HEK293T (cell line): ENCODE data around the gene HOXA5.

Experiments
- CTCF ChIA-PET: fragments of 350-600 bp; formaldehyde crosslinking; extraction: SDS; loops from one replicate; lab custom pipeline; 2021; ENCODE audit warnings: antibody characterized with exemption, inconsistent platforms; lab: Yijun Ruan, JAX
- POLR2A ChIA-PET: fragments of 350-600 bp; formaldehyde crosslinking; extraction: SDS; loops from one replicate; lab custom pipeline; 2020; ENCODE audit warnings: antibody characterized with exemption, inconsistent platforms; lab: Yijun Ruan, JAX
- DNase-seq: peaks from one replicate; pipeline ENCODE4 v3.0.0; 2012; ENCODE audit warnings: mixed read lengths; ENCODE audit errors: extremely low spot score
- ARNT ChIP-seq: fragments of 450-650 bp; IDR thresholded peaks from 2 replicates; pipeline ENCODE4 v1.6.1; 2017; ENCODE audit warnings: mild to moderate bottlenecking
- BHLHE40 ChIP-seq: fragments of 450-650 bp; IDR thresholded peaks from 2 replicates; pipeline ENCODE4 v1.6.1; 2016; ENCODE audit warnings: mild to moderate bottlenecking, moderate library complexity, borderline replicate concordance
- CTBP1 ChIP-seq: fragments of 450-650 bp; IDR thresholded peaks from 2 replicates; pipeline ENCODE4 v1.6.1; 2016; ENCODE audit warnings: borderline replicate concordance
- ELF4 ChIP-seq: fragments of 450-650 bp; IDR thresholded peaks from 2 replicates; pipeline ENCODE4 v1.6.1; 2017; ENCODE audit warnings: antibody characterized with exemption
- FOXA1 ChIP-seq: fragments of 450-650 bp; IDR thresholded peaks from 2 replicates; pipeline ENCODE4 v1.6.1; 2016; ENCODE audit warnings: mild to moderate bottlenecking
- FOXK2 ChIP-seq: fragments of 450-650 bp; IDR thresholded peaks from 2 replicates; pipeline ENCODE4 v1.6.1; 2016; ENCODE audit warnings: mild to moderate bottlenecking
- FOXM1 ChIP-seq: fragments of 450-650 bp; IDR thresholded peaks from 2 replicates; pipeline ENCODE4 v1.6.1; 2017; ENCODE audit warnings: mild to moderate bottlenecking, borderline replicate concordance
- HDGF ChIP-seq: fragments of 450-650 bp; IDR thresholded peaks from 2 replicates; pipeline ENCODE4 v1.6.1; 2017; ENCODE audit warnings: antibody characterized with exemption, borderline replicate concordance
- L3MBTL2 ChIP-seq: fragments of 450-650 bp; conservative IDR thresholded peaks from 2 replicates; pipeline ENCODE4 v1.6.1; 2016; ENCODE audit warnings: mild to moderate bottlenecking
- LEF1 ChIP-seq: fragments of 450-650 bp; IDR thresholded peaks from 2 replicates; pipeline ENCODE4 v1.6.1; 2017; ENCODE audit warnings: mild to moderate bottlenecking, borderline replicate concordance
- NFRKB ChIP-seq: fragments of 450-650 bp; IDR thresholded peaks from 2 replicates; pipeline ENCODE4 v1.6.1; 2016; ENCODE audit warnings: mild to moderate bottlenecking, moderate library complexity
- SP1 ChIP-seq: fragments of 450-650 bp; IDR thresholded peaks from 2 replicates; pipeline ENCODE4 v1.6.1; 2017
- SUZ12 ChIP-seq: fragments of 450-650 bp; IDR thresholded peaks from 2 replicates; pipeline ENCODE4 v1.6.1; 2016; ENCODE audit warnings: mild to moderate bottlenecking
- TARDBP ChIP-seq: fragments of 450-650 bp; IDR thresholded peaks from 2 replicates; pipeline ENCODE4 v1.6.1; 2016
- ZNF384 ChIP-seq: fragments of 450-650 bp; IDR thresholded peaks from 2 replicates; pipeline ENCODE4 v1.6.1; 2016
- TF ChIP-seq, protein P1 (sequence below): fragments of 450-650 bp; IDR thresholded peaks from 2 replicates; pipeline ENCODE4 v1.6.1; 2016

Gene HOXA5

DNA sequence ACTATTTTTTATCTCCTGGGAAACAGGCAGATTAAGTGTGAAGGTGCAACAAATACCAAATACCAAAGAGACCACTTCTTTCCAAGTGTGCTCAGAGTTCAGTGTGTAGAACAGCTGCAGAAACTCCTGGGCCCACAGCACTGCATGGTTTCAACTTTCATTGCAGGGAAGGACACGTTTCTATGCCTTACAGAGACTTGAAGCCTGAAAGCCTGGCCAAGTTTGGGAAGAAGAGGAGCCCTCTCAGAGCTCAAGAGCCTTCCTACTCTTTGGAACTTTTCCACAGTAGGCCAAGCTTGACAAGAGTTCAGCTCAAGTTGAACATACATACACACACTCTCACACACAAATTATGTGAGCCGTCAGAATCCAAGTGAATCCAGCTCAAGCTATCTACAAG is 15.4 kb downstream of the HOXA5 start:
- ChIA-PET CTCF (interaction anchor here (1.3 kb wide), 1 partner anchor 33 kb away, joined by 5 read pairs; no protein-coding TSS in a partner anchor), POLR2A (interaction anchor here (0.8 to 5.3 kb wide), 3 partner anchors 11 to 25 kb away, joined by 3 to 103 read pairs (median 3); partner anchors contain the start of gene HOXA3)
- TF ChIP-seq NFRKB (no peak), ELF4 (no peak), L3MBTL2 (no peak), LEF1 (no peak), ZNF384 (no peak)
- no peak for DNase-seq

DNA sequence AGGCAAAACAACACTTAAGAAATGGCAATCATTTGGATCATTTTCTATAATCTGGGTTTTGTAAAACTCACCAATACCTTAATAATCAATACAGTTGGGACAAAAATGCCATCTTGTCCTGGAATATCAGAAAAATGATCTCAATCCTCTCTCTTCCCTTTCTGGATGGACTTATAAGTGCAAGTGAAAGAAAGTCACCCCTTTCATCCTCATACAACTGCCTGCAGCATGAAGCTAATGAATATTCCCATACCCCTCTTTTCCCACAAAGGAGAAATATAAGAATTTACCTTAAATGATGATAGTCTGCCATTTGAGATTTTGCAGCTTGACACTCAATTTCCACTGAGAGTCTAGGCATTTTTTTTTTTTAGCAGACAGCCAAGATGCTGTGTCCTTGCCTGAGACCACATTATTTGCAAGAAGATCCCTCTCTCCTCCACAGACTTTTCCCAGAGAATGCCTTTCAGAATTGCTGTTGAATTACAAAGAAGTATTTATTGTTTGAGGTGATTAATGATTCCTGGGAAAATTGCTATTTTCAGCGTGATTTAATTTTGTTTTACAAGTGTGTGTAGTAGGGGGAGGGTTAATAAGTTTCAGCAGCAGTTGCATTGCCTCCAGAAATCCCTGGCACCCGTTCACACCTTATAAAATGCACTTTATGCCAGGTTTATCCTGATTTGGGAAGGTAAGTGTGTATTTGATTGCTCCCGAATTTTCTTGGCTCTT is 16.7 kb downstream of the HOXA5 start:
- POLR2A ChIA-PET = interaction anchor here (0.8 to 1.0 kb wide), 3 partner anchors 11 to 13 kb away, joined by 3 to 4 read pairs (median 3); no protein-coding TSS in a partner anchor
- CTCF ChIA-PET = no interaction called here
- no peak for DNase-seq
- no peak for TF ChIP-seq FOXA1
- TF ChIP-seq ZNF384 = no peak; the same call in 1 of the 2 replicates
- TF ChIP-seq, protein P1, sequence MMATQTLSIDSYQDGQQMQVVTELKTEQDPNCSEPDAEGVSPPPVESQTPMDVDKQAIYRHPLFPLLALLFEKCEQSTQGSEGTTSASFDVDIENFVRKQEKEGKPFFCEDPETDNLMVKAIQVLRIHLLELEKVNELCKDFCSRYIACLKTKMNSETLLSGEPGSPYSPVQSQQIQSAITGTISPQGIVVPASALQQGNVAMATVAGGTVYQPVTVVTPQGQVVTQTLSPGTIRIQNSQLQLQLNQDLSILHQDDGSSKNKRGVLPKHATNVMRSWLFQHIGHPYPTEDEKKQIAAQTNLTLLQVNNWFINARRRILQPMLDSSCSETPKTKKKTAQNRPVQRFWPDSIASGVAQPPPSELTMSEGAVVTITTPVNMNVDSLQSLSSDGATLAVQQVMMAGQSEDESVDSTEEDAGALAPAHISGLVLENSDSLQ = no peak
- no peak for TF ChIP-seq TARDBP
- no peak for TF ChIP-seq SP1
- no peak for TF ChIP-seq ARNT
- TF ChIP-seq HDGF = no peak
- no peak for TF ChIP-seq FOXK2
- TF ChIP-seq CTBP1 = no peak
- TF ChIP-seq NFRKB = no peak
- no peak for TF ChIP-seq BHLHE40
- no peak for TF ChIP-seq L3MBTL2
- no peak for TF ChIP-seq FOXM1
- no peak for TF ChIP-seq LEF1
- TF ChIP-seq ELF4 = no peak
- no peak for TF ChIP-seq SUZ12

DNA sequence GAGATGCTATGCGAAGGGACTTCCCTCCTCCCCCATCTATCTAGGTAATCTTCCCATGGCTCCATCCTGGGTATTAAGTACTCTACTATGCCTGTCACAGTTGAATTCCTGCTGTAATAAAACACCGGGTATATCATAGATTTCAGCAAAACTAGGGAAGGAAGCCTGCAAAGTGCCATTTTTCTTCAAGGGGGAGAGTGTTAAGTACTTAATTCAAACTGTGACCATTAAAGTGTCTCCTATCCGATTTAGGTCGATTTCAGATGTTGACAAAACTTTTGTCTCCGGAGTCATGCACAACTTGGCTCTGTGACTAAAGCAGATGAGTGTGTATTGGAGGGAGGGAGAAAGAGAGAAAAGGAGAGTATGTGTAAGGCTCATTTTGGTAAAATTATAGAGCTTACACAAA is 17.5 kb downstream of the HOXA5 start:
- ChIA-PET POLR2A (interaction anchor here (0.8 to 1.0 kb wide), 2 partner anchors 11 to 13 kb away, joined by 3 to 4 read pairs; no protein-coding TSS in a partner anchor), CTCF (no interaction called here)
- TF ChIP-seq, protein P1 = peak; percentile 72
- TF ChIP-seq ELF4 = no peak
- no peak for TF ChIP-seq BHLHE40
- no peak for DNase-seq

DNA sequence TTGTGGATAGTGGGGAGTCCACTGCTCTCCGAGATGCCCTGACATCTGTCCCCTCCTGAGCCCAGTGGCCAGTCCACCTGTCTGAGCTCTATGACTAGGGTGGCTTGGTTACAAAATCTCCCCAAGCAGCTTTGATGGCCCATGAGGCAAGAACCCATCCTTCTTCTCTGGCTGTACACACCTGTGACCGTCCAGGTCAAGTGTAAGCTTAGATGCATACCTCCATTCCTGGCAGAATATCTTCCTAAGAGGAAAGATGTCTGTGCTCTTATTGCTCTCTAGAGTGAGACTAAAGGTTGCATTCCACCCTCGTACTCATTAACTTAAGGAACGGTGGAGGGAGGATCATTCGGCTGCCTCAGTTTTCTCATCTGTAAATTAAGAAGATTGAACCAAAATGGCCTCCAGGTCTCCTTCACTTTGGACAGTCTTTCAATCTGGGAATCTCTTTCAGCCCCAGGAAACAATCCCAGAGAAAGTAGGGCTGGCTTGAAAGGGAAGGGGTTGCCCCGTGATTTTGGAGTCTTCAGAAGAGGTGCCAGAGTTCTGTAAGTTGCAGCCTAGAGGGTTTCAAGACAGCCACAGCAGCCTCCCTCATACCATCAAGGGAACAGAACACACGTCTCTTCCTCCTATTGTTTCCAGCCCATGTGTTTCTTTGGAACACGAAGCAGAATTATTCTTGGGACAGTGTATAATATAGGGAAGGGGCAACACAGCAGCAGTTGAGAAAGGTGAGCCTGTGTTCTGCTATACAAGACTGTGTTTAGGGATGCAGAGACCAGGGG is 18.4 kb downstream of the HOXA5 start:
- CTCF ChIA-PET = no interaction called here

DNA sequence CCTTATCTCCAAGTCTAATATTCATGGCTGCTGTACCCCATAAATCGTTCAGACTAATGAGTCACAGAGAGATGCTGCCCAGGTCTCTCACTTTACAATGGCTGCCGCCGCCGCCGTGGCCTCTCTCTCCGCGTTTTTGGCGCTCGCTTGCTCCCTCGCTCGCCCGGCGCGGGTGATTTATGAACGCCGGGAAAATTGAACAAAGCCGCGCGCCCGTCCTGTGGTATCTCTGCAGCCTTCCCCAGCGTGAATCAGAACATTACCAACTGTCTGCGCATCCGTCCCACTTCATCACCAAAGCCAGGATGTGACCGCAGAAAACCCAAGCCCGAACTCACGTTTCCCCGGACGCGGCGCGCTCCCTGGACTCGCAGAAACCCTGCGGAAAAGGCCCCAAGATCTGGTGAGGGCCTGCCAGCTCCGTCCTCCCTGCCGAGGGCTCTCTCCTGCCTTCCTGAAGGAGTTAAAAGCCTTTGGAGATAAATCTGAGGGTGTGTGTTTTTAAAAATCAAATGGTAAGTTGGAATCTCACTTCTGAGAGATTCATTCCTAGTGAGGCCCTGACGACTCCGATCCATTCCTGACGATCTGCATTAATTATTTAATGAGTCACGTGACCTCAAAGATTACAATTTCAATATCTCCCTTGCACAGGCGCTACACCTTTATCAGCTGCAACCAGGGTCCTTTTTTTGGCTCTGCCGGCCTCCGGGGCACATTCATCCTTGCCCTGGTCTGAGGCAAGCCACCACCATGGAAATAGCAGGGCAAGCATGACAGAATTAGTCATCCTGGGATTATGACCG is 19.2 kb downstream of the HOXA5 start:
- POLR2A ChIA-PET = interaction anchor here (1.1 kb wide), 1 partner anchor 9 kb away, joined by 3 read pairs; no protein-coding TSS in a partner anchor
- CTCF ChIA-PET = no interaction called here
- DNase-seq = no peak
- no peak for TF ChIP-seq CTBP1
- TF ChIP-seq FOXA1 = no peak
- TF ChIP-seq ARNT = no peak
- no peak for TF ChIP-seq L3MBTL2
- no peak for TF ChIP-seq FOXM1
- TF ChIP-seq ELF4 = no peak
- TF ChIP-seq HDGF = no peak
- TF ChIP-seq FOXK2 = no peak
- no peak for TF ChIP-seq SUZ12
- TF ChIP-seq ZNF384 = no peak
- TF ChIP-seq SP1 = no peak
- TF ChIP-seq LEF1 = no peak
- TF ChIP-seq, protein P1 = no peak
- TF ChIP-seq TARDBP = no peak
- TF ChIP-seq NFRKB = no peak
- TF ChIP-seq BHLHE40 = no peak

More for the DNA sequence above, 18.4 kb downstream of the HOXA5 start:
- TF ChIP-seq SP1 = no peak
- no peak for TF ChIP-seq LEF1
- no peak for TF ChIP-seq TARDBP
- TF ChIP-seq, protein P1 = no peak
- no peak for TF ChIP-seq FOXA1
- TF ChIP-seq BHLHE40 = no peak
- TF ChIP-seq L3MBTL2 = no peak
- no peak for TF ChIP-seq HDGF
- no peak for TF ChIP-seq FOXM1
- TF ChIP-seq SUZ12 = no peak
- no peak for TF ChIP-seq ARNT
- no peak for TF ChIP-seq CTBP1
- no peak for TF ChIP-seq NFRKB
- no peak for TF ChIP-seq ZNF384
- POLR2A ChIA-PET = interaction anchor here (1.1 kb wide), 1 partner anchor 10 kb away, joined by 3 read pairs; no protein-coding TSS in a partner anchor
- no peak for DNase-seq
